Hepatocyte (in vitro differentiated cells): ENCODE results near the gene ROR2. TPM values are rescaled to one million over a fixed set of nuclear protein-coding genes. Genes with fewer than 3 reads are reported as not detected.

Source experiments
- DNase-seq: peaks from one replicate; pipeline ENCODE4 v3.0.0-alpha.2; 2016; ENCODE audit warnings: low spot score
- H2AFZ ChIP-seq: fragments of 200-600 bp; sonication (generic); 2 replicates; pipeline ENCODE4 v1.6.0; 2016; ENCODE audit warnings: antibody characterized with exemption, mild to moderate bottlenecking
- H3K27ac ChIP-seq: fragments of 200-600 bp; sonication (generic); 2 replicates; pipeline ENCODE4 v1.5.1; 2016; ENCODE audit warnings: mild to moderate bottlenecking
- H3K27me3 ChIP-seq: fragments of 200-600 bp; sonication (generic); 2 replicates; pipeline ENCODE4 v1.6.1; 2016
- H3K36me3 ChIP-seq: fragments of 200-600 bp; sonication (generic); replicated peaks from 2 replicates; pipeline ENCODE4 v1.5.1; 2016; ENCODE audit warnings: low read depth; ENCODE audit not compliant: insufficient read depth
- H3K4me1 ChIP-seq: fragments of 200-600 bp; sonication (generic); 2 replicates; pipeline ENCODE4 v1.5.1; 2016; ENCODE audit warnings: mild to moderate bottlenecking, moderate library complexity; ENCODE audit not compliant: insufficient read depth
- H3K4me2 ChIP-seq: fragments of 200-600 bp; sonication (generic); 2 replicates; pipeline ENCODE4 v1.6.0; 2016
- H3K4me3 ChIP-seq: fragments of 200-600 bp; sonication (generic); 2 replicates; pipeline ENCODE4 v1.5.1; 2016; ENCODE audit warnings: mild to moderate bottlenecking
- H3K79me2 ChIP-seq: fragments of 200-600 bp; sonication (generic); 2 replicates; pipeline ENCODE4 v1.6.0; 2017; ENCODE audit warnings: mild to moderate bottlenecking
- H3K9me2 ChIP-seq: fragments of 200-600 bp; sonication (generic); replicated peaks from 2 replicates; pipeline ENCODE4 v1.6.0; 2017; ENCODE audit warnings: mild to moderate bottlenecking; ENCODE audit not compliant: insufficient read depth
- H3K9me3 ChIP-seq: fragments of 200-600 bp; sonication (generic); 2 replicates; pipeline ENCODE4 v1.5.1; 2016; ENCODE audit warnings: low read depth, mild to moderate bottlenecking
- H4K20me1 ChIP-seq: fragments of 200-600 bp; sonication (generic); 2 replicates; pipeline ENCODE4 v1.6.0; 2016; ENCODE audit warnings: mild to moderate bottlenecking; ENCODE audit not compliant: insufficient read depth, poor library complexity, severe bottlenecking
- CTCF ChIP-seq: fragments of 200-600 bp; sonication (generic); IDR thresholded peaks from 2 replicates; pipeline ENCODE4 v1.5.1; 2016; ENCODE audit warnings: antibody characterized with exemption, mild to moderate bottlenecking; ENCODE audit not compliant: poor library complexity
- EZH2 ChIP-seq: fragments of 200-600 bp; sonication (generic); IDR thresholded peaks from 2 replicates; pipeline ENCODE4 v1.6.1; 2016; ENCODE audit warnings: antibody characterized with exemption, mild to moderate bottlenecking, borderline replicate concordance
- EZH2phosphoT487 ChIP-seq: fragments of 200-600 bp; sonication (generic); IDR thresholded peaks from one replicate; pipeline ENCODE4 v1.6.1; 2018; ENCODE audit warnings: antibody characterized with exemption, mild to moderate bottlenecking, low read depth, moderate library complexity; ENCODE audit not compliant: unreplicated experiment, severe bottlenecking
- WGBS: methylation state at CpG from one replicate; pipeline ENCODE4 v1.1.6; 2016; ENCODE audit warnings: low lambda C conversion rate; ENCODE audit errors: missing lambda C conversion rate; 5-methylcytosine and 5-hydroxymethylcytosine counted together
- polyA plus RNA-seq: library from polyadenylated mRNA; unstranded; fragments of >200 nt; fragmentation: Nextera tagmentation; extraction: Ambion mirVana; gene quantifications from 2 replicates; pipeline ENCODE4 v1.2.1, GENCODE V29; 2016
- total RNA-seq: library from RNA; depleted of rRNA; stranded (reverse); fragments of >200 nt; gene quantifications from 2 replicates; pipeline ENCODE4 v1.2.3, GENCODE V29; 2014

ROR2 gene
- total and polyA plus RNA-seq, 2 experiments from 2014 or later = 25.6 to 29.5 TPM

- Histone ChIP-seq H3K4me3 (no peak overlapping the region), H3K4me1 (peaks cover 3% of the 10 kb centered on the region), H3K79me2 (no peaks in the 10 kb centered on the region), H2AFZ (no peak overlapping the region), H3K9me2 (no peaks in the 10 kb centered on the region), H3K36me3 (no peaks in the 10 kb centered on the region), H4K20me1 (no peaks in the 10 kb centered on the region), H3K9me3 (no peaks in the 10 kb centered on the region), H3K27ac (no peak overlapping the region), H3K4me2 (no peak overlapping the region), H3K27me3 (no peaks in the 10 kb centered on the region)
- TF ChIP-seq EZH2 (no peak), EZH2phosphoT487 (no peak)
- DNase-seq = peak; percentile 30
- WGBS = 73% methylated on average over 6 of the region's 6 CpGs
These were observed 267.2 kb downstream of the ROR2 start for GRCh38 chr9:91682806-91683205.

- Histone ChIP-seq H2AFZ (peak overlapping the region; percentile 26), H3K27me3 (no peaks in the 10 kb centered on the region), H3K4me2 (peak overlapping the region; percentile 71), H3K79me2 (no peaks in the 10 kb centered on the region), H3K9me2 (no peaks in the 10 kb centered on the region), H3K4me3 (no peak overlapping the region), H3K36me3 (no peaks in the 10 kb centered on the region), H4K20me1 (no peaks in the 10 kb centered on the region), H3K4me1 (peaks cover 12% of the 10 kb centered on the region), H3K9me3 (no peaks in the 10 kb centered on the region), H3K27ac (no peak overlapping the region)
- TF ChIP-seq EZH2 (no peak), CTCF (peak; percentile 96), EZH2phosphoT487 (no peak)
- 36% methylated on average over 43 of the region's 43 CpGs for WGBS
- DNase-seq = peak; percentile 87
These were observed 268.3 kb downstream of the ROR2 start for GRCh38 chr9:91681461-91682305.

- H3K9me3 ChIP-seq = no peaks in the 10 kb centered on the region
- 90% methylated on average over 8 of the region's 15 CpGs for WGBS
- no peak overlapping the region for H3K4me2 ChIP-seq
- TF ChIP-seq CTCF (no peak), EZH2phosphoT487 (no peak), EZH2 (no peak)
- no peak overlapping the region for H3K27ac ChIP-seq
- H3K36me3 ChIP-seq = no peaks in the 10 kb centered on the region
- DNase-seq = no peak
- H3K4me1 ChIP-seq = peaks cover 12% of the 10 kb centered on the region
- H4K20me1 ChIP-seq = no peaks in the 10 kb centered on the region
- no peak overlapping the region for H3K4me3 ChIP-seq
- no peaks in the 10 kb centered on the region for H3K27me3 ChIP-seq
- no peak overlapping the region for H2AFZ ChIP-seq
- no peaks in the 10 kb centered on the region for H3K79me2 ChIP-seq
- H3K9me2 ChIP-seq = no peaks in the 10 kb centered on the region
These were observed 269.0 kb downstream of the ROR2 start for GRCh38 chr9:91680998-91681397.

GRCh38 chr9:91680106-91680505 is 269.9 kb downstream of the ROR2 start:
- no peak overlapping the region for H3K27ac ChIP-seq
- no peaks in the 10 kb centered on the region for H3K36me3 ChIP-seq
- H3K9me3 ChIP-seq = no peaks in the 10 kb centered on the region
- H3K27me3 ChIP-seq = no peaks in the 10 kb centered on the region
- H3K79me2 ChIP-seq = no peaks in the 10 kb centered on the region
- H3K4me1 ChIP-seq = peaks cover 12% of the 10 kb centered on the region
- TF ChIP-seq EZH2phosphoT487 = no peak
- TF ChIP-seq EZH2 = no peak
- TF ChIP-seq CTCF = no peak
- DNase-seq = no peak
- no peak overlapping the region for H3K4me3 ChIP-seq
- H4K20me1 ChIP-seq = no peaks in the 10 kb centered on the region
- 82% methylated on average over 9 of the region's 9 CpGs for WGBS
- H3K4me2 ChIP-seq = no peak overlapping the region
- no peak overlapping the region for H2AFZ ChIP-seq
- H3K9me2 ChIP-seq = no peaks in the 10 kb centered on the region
